GM19023 (cell line): ENCODE results near the gene CDYL2.
"Not testable (repeated sequence)": the region's sequence is repeated elsewhere in the genome, so short reads cannot be mapped to it uniquely, and the experiment has no call there.

Source experiments
- ATAC-seq: cut with Tn5 transposase; IDR thresholded peaks from one replicate; pipeline ENCODE4 v1.9.1; 2021; ENCODE audit warnings: mild to moderate bottlenecking, moderate library complexity; ENCODE audit not compliant: unreplicated experiment

CDYL2 gene

GRCh38 chr16:80809366-80809765 lies 5.0 kb upstream of the CDYL2 start:
- no peak for ATAC-seq

DNA sequence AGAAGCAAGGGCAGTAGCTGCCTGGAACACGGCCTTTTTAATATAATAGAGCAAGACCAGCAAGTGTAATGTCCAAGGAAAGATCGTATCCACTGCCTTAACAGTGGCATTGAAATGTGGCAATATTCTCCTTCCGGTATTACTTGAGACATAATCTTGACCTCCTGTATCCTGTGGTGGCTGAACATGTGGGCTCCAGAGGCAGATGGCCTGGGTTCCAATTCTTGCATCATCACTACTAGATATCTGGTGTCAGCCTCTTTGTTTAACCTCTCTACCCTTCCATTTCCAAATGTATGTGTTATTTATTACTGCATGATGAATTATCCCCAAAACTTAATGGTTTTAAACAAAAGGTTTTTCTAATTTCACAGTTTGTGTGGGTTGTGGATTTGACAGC lies 3.5 kb upstream of the CDYL2 start:
- ATAC-seq = no peak

DNA sequence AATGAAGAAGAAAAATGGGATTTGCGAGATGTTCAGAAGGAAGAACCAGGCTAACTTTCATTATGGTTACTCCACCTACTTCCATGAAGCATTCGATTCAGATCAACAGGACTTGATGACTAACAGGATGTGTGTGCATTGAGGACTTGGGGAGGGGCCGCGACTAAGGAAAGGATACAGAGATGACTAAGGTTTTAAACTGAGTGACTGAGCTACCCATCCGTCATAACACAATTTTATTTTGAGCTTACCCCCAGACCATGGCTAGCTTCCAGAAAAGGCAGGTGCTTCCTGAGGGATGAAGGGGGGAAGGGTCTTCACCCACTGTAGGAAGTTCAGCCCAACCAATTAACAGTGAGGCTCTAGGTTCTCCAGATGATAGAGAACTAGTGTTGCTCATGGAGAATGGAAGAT lies 2.5 kb upstream of the CDYL2 start:
- no peak for ATAC-seq

DNA sequence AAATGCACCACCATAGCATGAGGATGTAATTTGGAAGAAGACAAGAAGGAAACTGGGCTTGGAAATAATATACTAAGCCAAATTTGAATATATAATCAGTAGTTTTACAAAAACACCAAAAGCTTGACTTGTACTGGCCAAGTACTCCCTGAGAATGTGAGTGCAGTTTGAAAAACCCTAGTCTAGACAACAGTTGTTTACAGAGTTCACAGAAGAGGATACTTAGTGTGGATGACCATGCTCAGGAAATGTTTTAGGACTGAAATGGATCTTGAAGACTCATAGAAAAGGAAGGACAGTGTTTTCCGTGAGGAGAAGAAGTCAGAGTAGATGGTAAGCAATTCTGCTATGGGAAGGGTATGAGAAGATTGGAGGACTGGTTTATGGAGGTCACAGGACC lies 1.9 kb upstream of the CDYL2 start:
- no peak for ATAC-seq

DNA sequence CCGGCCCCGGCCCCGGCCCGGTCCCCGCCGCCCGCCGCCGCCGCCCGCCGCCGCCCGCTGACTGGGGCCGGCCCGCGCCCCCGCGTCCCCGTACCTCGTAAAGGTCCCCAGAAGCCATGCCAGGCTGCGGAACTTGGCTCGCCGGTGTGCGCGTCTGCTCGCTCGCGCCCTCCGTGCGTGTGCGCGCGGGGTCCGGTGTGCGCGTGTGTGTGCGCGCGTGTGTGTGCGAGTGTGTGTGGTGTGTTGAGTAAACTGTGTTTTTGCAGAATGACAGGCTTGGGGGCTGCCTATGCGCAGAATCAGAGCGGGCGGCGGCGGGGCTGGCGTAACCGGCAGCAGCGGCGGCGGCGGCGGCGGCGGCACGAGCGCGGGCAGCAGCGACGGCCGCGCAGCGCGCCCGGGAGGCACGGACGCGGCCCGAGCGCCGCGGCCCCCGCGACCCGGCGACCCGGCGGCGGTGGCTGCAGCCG lies 307 bp downstream of the CDYL2 start:
- peak; percentile 38 for ATAC-seq

DNA sequence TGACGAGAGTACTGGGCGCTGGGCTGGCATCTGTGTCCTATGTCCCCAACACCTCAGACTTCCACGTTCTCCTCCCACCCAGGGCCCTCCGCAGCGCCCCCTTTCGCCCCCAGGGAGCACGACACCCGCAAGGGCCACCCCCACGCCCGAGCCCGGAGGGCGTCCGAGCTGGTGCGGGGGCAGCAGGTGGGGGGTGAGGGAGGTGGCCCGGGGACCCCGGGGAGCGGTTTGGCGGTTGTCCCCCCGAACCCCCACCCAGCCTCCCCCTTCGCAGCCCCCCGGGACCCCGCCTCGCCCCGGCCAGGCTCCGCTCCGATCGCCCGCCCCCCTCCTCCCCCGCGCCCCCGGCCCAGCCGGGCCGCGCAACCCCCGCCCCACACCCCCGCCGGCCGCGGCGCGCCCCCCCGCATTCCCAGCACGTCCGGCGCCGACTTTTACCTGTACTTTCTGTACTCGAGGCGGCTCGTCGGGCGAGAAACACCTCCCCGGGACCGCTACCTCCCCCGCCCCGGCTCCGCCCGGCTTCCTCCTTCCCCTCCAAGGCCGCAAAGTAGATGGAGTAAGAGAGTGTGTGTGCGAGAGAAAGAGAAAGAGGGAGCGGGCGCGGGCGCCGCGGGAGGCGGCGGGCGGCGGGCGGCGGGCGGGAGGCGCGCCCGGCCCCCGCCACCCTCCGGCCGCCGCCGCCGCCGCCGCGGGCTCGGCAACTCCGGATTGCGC lies 901 bp downstream of the CDYL2 start:
- peak; percentile 8 for ATAC-seq

DNA sequence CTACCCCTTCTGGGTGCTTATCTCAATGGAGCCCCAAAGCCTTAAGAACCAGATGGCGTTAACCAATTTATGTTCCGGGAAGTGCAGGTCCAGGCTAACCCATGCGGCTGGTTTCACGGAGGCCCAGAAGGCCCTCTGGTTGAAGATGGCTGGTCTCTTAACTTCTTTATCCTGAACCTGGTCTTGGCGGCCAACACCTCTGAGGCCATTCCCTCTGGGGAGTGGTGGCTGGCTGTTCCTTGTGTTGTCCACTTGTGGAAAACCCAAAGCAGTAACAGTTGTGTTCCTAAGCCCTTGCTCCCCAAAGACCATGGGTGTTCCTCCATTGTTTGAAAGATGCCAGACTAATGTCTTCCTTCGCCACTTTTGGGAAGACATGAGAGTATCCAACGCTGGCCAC lies 1.5 kb downstream of the CDYL2 start:
- no peak for ATAC-seq

GRCh38 chr16:80802138-80802537 lies 2.3 kb downstream of the CDYL2 start:
- no peak for ATAC-seq

GRCh38 chr16:80794071-80794470 lies 10.3 kb downstream of the CDYL2 start:
- ATAC-seq = no peak

DNA sequence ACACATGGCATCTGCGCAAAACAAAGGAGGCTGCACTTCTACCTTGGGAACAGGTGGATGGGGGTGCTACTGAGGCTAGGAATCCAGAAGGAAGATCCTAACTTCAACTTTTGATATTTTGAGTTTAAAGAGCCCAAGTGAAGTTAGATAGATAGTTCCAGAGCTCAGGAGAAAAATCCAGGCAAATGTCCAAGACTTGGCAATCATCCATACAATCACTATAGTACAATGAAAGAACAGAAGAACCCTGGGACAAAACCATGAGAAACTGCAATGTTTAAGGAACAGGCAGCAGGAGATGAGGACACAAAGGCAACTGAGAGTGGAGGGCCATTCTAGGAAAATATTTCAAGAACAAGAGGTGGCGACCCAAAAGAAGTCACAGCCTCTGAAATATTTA lies 12.4 kb downstream of the CDYL2 start:
- ATAC-seq = no peak

- no peak for ATAC-seq
Measured at GRCh38 chr16:80791411-80791810, 13.0 kb downstream of the CDYL2 start.

DNA sequence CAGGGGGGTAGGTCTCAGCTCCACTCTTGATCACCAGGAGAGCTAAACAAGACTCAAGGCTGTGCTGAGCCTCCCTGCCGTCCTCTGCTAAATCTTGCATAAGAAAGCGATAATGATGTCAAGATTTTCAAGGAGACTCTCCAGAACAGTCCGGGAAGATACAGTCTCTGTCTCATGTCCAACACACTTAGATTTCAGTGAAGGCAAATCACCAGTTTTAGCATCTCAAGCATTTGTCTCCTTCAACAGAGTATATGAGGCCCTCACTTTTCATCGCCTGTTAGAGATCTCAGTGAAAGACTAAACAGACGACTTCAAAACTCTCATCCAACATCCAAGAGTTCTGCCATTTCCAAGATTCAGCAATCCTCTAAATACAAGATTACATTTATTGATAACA lies 13.6 kb downstream of the CDYL2 start:
- ATAC-seq = no peak

GRCh38 chr16:80788027-80788426 lies 16.4 kb downstream of the CDYL2 start:
- no peak for ATAC-seq

DNA sequence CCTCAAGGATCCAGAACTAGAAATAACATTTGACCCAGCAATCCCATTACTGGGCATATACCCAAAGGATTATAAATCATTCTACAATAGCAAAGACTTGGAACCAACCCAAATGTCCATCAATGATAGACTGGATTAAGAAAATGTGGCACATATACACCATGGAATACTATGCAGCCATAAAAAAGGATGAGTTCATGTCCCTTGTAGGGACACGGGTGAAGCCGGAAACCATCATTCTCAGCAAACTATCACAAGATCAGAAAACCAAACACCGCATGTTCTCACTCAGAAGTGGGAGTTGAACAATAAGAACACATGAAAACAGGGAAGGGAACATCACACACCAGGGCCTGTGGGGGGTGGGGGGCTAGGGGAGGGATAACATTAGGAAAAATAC lies 17.8 kb downstream of the CDYL2 start:
- not testable (repeated sequence) for ATAC-seq

DNA sequence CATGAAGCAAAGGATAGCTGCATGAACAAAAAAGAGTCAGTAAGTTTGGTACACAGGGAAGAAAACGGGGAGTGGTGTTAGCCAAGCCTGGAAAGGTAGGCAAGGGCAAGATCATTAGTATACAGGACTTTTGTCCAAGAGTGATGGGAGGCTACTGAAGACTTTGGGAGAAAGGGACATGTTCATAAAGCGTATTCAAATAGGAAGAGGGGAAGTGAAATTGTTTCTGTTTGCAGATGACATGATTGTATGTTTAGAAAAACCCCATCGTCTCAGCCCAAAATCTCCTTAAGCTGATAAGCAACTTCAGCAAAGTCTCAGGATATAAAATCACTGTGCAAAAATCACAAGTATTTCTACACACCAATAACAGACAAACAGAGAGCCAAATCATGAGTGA lies 19.4 kb downstream of the CDYL2 start:
- ATAC-seq = no peak

DNA sequence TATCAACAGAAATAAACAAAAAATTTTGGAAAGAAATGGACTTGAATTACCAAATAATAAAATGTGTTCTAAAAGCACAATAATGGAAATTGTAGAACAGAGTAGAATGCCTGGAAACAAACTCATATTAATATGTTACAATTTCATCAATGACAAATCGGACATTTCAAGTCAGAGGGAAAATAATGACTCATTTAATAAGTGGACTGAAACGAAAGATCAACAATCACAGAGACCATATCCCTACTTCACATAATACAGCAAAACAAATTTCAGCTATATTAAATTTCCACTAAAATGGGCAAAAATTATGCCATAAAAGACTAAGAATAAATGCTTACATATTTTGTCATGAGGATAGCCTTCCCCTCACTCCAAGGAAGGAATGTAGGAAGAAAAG lies 25.7 kb downstream of the CDYL2 start:
- ATAC-seq = no peak

DNA sequence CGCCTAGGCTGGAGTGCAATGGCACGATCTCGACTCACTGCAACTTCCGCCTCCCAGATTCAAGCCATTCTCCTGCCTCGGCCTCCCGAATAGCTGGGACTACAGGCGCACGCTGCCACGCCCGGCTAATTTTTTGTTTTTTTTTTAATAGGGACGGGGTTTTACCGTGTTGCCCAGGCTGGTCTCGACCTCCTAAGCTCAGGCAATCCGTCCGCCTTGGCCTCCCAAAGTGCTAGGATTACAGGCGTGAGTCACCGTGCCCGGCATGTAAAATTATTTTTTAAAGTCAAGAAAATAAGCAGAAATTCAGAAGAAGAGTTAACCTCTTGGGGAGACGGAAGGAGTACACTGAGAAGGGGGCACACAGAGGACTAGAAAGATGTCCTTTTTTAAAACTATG lies 27.5 kb downstream of the CDYL2 start:
- ATAC-seq = no peak

GRCh38 chr16:80775450-80775849 lies 28.9 kb downstream of the CDYL2 start:
- ATAC-seq = no peak

DNA sequence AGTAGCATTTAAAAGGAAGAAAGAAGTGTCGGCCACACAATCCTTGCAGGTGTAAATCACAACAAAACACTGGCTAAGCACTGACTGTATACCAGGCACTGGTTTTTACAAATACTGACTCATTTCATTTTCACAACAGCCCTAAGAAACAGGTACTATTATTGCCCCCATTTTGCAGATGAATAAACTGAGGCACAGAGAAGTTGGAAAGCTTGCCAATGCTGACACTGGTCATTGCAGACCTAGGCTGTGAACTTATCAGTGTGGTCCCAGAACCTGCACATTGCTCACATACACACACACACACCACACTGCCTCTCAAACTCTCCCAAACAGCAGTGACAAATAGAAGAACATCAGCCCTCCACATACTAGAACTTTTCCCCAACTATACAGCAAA lies 37.6 kb downstream of the CDYL2 start:
- no peak for ATAC-seq

GRCh38 chr16:80759419-80760162 lies 44.8 kb downstream of the CDYL2 start:
- ATAC-seq = no peak

DNA sequence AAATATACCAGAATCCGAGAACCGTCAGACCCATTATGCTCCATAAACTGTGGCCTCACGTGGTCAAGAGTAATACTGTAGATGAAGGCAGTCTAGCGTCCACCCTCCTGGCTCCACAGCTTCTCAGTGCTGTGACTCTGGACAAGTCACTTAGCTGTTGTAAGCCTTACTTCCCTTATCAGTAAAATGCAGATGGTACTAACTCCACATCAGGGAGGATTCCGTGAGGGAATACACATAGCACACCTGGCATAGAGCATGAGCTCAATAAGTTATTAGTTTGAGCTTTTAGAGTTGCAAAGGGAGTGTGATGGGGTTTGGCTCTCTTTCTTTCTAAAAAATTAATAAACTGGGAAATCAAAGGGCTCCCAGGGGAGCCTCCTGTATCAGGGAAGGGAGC lies 49.9 kb downstream of the CDYL2 start:
- ATAC-seq = no peak

DNA sequence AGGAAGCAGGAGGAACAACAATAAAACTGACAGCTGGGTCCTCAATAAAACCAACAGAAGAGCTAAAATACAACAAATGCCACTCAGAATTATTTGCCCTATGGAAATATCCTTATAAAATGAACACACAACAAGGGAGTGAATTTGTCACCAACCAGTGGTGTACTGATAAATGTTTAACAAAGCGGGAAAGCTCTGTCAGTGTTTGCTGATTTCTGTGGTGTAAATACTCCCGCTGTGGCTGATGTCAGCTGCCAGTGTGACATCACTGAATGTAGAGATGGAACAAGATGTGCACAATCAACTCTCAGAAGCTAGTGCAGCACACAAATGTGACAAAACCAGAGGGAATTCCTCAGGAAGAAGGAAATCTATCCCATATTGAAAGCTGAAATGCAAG lies 51.9 kb downstream of the CDYL2 start:
- no peak for ATAC-seq

DNA sequence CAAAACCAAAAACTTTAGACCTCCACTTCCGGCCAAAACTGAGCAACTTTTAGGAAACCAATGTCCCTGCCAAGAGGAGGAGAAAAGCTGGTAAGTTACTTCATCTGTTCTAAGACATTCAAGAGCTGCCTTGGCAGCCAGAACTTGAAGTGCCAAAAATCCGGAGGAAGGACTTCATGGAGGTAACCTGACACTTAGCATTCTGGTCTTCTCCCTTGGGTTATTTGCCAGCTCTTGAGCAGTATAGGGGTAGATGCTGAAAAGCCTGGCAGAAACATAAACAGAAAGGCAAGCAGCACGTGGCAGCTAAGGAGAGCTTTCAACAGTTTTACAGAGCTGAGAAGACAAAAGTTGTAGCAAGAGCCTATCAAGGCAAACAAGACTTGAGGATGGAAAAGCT lies 53.2 kb downstream of the CDYL2 start:
- ATAC-seq = no peak
